ENCODE data around the gene NUDT13. TPM values are rescaled to one million over a fixed set of nuclear protein-coding genes. Genes with fewer than 3 reads are reported as not detected.

NUDT13 gene
- total RNA-seq, 1 donor from 2014 or later: 3.4 TPM

DNA sequence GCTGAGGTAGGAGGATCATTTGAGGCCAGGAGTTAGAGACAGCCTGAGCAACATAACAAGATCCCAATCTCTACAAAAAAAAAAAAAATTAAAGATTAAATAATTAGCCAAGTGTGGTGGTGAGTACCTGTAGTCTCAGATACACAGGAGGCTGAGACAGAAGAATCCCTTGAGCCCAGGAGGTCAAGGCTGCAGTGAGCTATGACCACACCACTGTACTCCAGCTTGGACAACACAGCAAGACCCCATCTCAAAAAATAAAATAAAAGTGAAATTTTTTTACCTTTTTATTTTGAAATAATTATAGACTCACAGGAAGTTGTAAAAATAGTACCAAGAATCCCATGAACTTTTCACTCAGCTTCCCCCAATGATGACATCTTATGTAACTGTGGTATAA lies 62.6 kb downstream of the NUDT13 start:
- no peaks in the 10 kb centered on the region for H3K9me3 Mint-ChIP-seq
- DNase-seq (ENCODE audit: low read depth, low spot score): no peak
- peaks cover 7% of the 10 kb centered on the region for H3K4me1 Mint-ChIP-seq
- no peak overlapping the region for H3K4me3 Mint-ChIP-seq
- no peak overlapping the region for H3K27ac Mint-ChIP-seq (ENCODE audit: unreplicated experiment)
- H3K27me3 Mint-ChIP-seq (ENCODE audit: low read depth): no peaks in the 10 kb centered on the region
- TF ChIP-seq, protein P1, sequence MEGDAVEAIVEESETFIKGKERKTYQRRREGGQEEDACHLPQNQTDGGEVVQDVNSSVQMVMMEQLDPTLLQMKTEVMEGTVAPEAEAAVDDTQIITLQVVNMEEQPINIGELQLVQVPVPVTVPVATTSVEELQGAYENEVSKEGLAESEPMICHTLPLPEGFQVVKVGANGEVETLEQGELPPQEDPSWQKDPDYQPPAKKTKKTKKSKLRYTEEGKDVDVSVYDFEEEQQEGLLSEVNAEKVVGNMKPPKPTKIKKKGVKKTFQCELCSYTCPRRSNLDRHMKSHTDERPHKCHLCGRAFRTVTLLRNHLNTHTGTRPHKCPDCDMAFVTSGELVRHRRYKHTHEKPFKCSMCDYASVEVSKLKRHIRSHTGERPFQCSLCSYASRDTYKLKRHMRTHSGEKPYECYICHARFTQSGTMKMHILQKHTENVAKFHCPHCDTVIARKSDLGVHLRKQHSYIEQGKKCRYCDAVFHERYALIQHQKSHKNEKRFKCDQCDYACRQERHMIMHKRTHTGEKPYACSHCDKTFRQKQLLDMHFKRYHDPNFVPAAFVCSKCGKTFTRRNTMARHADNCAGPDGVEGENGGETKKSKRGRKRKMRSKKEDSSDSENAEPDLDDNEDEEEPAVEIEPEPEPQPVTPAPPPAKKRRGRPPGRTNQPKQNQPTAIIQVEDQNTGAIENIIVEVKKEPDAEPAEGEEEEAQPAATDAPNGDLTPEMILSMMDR (conservative IDR thresholded peaks at IDR 0.05): no peak
- peaks cover under 1% of the 10 kb centered on the region for H3K36me3 Mint-ChIP-seq (ENCODE audit: low read depth)

DNA sequence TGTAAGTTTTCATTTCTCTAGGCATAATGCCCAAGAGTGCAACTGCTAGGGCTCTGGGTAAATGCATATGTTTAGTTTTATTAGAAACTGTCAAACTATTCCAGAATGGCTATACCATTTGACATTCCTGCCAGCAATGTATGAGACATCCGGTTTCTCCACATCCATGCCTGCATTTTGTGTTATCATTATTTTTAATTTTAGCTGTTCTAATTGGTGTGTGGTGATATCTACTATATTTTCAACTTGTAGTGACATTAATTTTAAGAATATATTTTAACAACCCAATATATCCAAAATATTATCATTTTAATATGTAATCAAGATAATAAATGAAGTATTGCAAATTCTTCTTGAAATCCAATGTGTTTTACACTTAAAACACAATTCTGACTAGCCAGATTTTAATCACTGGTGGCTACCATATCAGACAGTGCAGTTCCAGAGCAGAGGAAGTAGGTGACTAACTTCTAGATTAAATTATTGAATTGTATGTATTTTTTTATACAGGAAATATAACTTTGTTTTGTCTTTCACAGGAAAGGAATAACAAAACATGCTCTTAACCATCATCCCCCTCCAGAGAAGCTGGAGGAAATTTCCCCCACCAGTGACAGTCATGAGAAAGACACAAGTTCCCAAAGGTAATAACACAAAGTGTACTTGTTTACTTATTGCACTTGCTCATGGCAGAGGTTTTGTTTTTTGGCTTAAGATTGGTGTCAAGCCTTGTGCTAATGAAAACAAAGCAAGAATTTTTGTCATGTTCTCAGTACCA lies 64.1 kb downstream of the NUDT13 start:
- Mint-ChIP-seq H3K4me1 (no peaks in the 10 kb centered on the region), H3K27me3 (ENCODE audit: low read depth) (no peaks in the 10 kb centered on the region), H3K27ac (ENCODE audit: unreplicated experiment) (no peak overlapping the region), H3K36me3 (ENCODE audit: low read depth) (no peaks in the 10 kb centered on the region), H3K9me3 (no peaks in the 10 kb centered on the region), H3K4me3 (no peak overlapping the region)
- TF ChIP-seq, protein P1 (conservative IDR thresholded peaks at IDR 0.05): no peak
- no peak for DNase-seq (ENCODE audit: low read depth, low spot score)

Other genes with a start within 250 kb of the NUDT13 start
- 0.09 TPM in 1 of 2 replicates, not detected in the other for gene OIT3, start 216.7 kb upstream of the NUDT13 start, total RNA-seq
- not detected in 2 replicates for gene PLA2G12B, start 155.6 kb upstream of the NUDT13 start, total RNA-seq
- 32.2 and 36.0 TPM in 2 replicates for gene P4HA1, start 13.6 kb upstream of the NUDT13 start, total RNA-seq
- gene ECD, start 57.6 kb downstream of the NUDT13 start, total RNA-seq: 29.1 and 29.3 TPM in 2 replicates
- gene FAM149B1, start 57.7 kb downstream of the NUDT13 start, total RNA-seq: 26.8 and 27.2 TPM in 2 replicates
- gene DNAJC9, start 136.8 kb downstream of the NUDT13 start, total RNA-seq: 73.9 and 74.8 TPM in 2 replicates
- 105 and 106 TPM in 2 replicates for gene MRPS16, start 142.2 kb downstream of the NUDT13 start, total RNA-seq
- gene CFAP70, start 248.4 kb downstream of the NUDT13 start, total RNA-seq: 0.65 and 0.84 TPM in 2 replicates

Measured in neural crest cell (in vitro differentiated cells).